ENCODE data around the gene RPL22. TPM values are rescaled to one million over a fixed set of nuclear protein-coding genes. Genes with fewer than 3 reads are reported as not detected.

The RPL22 gene
- total and polyA plus RNA-seq, 2 of the 13 experiments (the other 11 are each of a cell fraction or from before 2014, with no cell fraction given): 214 to 545 TPM

DNA sequence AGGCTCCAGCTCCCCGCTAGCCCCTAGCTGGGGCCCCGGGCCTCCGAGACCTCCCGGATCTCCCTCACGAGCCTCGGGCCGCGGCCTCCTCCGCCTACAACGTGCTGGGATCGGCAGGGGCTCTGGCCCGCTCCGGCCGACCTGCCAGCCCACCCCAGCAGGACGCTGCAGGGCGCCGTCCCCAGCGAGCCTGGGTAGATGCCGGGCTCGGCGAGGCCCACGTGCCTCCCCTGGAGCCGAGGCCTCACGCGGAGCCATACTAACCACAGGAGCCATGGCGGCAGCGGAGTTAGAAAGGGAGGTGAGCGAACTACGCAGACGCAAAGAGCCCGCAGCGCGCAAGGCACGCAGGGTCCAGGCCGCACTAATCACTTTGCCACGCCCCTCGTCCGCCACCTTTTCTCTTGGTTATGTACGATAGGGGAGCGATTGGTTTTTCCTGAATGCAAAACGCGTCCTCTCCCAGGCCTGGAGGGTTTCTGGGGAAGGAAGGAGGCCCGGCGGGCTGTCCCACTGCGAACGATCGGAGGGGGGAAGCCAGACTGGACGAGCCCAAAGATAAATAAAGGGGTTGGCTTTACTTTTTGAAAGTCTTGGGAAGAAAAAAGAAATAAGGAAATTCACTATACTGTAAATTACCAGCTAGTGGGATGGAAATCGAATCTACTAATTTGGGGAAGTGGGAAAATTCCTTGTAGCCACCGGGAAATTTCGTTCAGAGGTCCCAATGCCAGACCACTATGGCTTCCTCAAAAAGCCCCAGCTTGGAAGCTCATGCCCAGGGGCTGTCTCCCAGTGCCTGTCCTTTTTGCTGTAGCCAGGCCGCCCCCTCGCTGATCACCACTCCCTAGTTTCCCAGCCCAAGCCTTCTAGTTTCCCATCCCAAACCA, at the start of gene RPL22 (continued):
- TF ChIP-seq, protein P1, sequence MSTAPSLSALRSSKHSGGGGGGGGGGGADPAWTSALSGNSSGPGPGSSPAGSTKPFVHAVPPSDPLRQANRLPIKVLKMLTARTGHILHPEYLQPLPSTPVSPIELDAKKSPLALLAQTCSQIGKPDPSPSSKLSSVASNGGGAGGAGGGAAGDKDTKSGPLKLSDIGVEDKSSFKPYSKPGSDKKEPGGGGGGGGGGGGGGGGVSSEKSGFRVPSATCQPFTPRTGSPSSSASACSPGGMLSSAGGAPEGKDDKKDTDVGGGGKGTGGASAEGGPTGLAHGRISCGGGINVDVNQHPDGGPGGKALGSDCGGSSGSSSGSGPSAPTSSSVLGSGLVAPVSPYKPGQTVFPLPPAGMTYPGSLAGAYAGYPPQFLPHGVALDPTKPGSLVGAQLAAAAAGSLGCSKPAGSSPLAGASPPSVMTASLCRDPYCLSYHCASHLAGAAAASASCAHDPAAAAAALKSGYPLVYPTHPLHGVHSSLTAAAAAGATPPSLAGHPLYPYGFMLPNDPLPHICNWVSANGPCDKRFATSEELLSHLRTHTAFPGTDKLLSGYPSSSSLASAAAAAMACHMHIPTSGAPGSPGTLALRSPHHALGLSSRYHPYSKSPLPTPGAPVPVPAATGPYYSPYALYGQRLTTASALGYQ (CRISPR knock-in tag; IDR thresholded peaks at IDR 0.05): peak; percentile 87
- TF ChIP-seq, protein P2, sequence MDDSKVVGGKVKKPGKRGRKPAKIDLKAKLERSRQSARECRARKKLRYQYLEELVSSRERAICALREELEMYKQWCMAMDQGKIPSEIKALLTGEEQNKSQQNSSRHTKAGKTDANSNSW (CRISPR knock-in tag; IDR thresholded peaks at IDR 0.05; ENCODE audit: borderline replicate concordance): 0 out of 2 replicates have a peak, but pooled peaks have one; percentile 15
- peak; percentile 82 for TF ChIP-seq FOXM1 (CRISPR knock-in tag; IDR thresholded peaks at IDR 0.05)
- TF ChIP-seq, protein P3, sequence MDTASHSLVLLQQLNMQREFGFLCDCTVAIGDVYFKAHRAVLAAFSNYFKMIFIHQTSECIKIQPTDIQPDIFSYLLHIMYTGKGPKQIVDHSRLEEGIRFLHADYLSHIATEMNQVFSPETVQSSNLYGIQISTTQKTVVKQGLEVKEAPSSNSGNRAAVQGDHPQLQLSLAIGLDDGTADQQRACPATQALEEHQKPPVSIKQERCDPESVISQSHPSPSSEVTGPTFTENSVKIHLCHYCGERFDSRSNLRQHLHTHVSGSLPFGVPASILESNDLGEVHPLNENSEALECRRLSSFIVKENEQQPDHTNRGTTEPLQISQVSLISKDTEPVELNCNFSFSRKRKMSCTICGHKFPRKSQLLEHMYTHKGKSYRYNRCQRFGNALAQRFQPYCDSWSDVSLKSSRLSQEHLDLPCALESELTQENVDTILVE (CRISPR knock-in tag; IDR thresholded peaks at IDR 0.05): no peak; the same call in none of the 2 replicates
- 0 out of 2 replicates have a peak, but pooled peaks have one; percentile 44 for TF ChIP-seq MTA3 (CRISPR knock-in tag; IDR thresholded peaks at IDR 0.05)
- TF ChIP-seq, protein P4, sequence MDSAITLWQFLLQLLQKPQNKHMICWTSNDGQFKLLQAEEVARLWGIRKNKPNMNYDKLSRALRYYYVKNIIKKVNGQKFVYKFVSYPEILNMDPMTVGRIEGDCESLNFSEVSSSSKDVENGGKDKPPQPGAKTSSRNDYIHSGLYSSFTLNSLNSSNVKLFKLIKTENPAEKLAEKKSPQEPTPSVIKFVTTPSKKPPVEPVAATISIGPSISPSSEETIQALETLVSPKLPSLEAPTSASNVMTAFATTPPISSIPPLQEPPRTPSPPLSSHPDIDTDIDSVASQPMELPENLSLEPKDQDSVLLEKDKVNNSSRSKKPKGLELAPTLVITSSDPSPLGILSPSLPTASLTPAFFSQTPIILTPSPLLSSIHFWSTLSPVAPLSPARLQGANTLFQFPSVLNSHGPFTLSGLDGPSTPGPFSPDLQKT (CRISPR knock-in tag; IDR thresholded peaks at IDR 0.05; ENCODE audit: borderline replicate concordance): no peak
- TF ChIP-seq, protein P5, sequence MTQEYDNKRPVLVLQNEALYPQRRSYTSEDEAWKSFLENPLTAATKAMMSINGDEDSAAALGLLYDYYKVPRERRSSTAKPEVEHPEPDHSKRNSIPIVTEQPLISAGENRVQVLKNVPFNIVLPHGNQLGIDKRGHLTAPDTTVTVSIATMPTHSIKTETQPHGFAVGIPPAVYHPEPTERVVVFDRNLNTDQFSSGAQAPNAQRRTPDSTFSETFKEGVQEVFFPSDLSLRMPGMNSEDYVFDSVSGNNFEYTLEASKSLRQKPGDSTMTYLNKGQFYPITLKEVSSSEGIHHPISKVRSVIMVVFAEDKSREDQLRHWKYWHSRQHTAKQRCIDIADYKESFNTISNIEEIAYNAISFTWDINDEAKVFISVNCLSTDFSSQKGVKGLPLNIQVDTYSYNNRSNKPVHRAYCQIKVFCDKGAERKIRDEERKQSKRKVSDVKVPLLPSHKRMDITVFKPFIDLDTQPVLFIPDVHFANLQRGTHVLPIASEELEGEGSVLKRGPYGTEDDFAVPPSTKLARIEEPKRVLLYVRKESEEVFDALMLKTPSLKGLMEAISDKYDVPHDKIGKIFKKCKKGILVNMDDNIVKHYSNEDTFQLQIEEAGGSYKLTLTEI (CRISPR knock-in tag; conservative IDR thresholded peaks at IDR 0.05): no peak
- peak; percentile 56; the same call in 1 of the 2 replicates for TF ChIP-seq ZNF816 (CRISPR knock-in tag; IDR thresholded peaks at IDR 0.05; ENCODE audit: borderline replicate concordance)
- peak; percentile 77 for TF ChIP-seq BCL6 (CRISPR knock-in tag; IDR thresholded peaks at IDR 0.05)
- TF ChIP-seq, protein P6, sequence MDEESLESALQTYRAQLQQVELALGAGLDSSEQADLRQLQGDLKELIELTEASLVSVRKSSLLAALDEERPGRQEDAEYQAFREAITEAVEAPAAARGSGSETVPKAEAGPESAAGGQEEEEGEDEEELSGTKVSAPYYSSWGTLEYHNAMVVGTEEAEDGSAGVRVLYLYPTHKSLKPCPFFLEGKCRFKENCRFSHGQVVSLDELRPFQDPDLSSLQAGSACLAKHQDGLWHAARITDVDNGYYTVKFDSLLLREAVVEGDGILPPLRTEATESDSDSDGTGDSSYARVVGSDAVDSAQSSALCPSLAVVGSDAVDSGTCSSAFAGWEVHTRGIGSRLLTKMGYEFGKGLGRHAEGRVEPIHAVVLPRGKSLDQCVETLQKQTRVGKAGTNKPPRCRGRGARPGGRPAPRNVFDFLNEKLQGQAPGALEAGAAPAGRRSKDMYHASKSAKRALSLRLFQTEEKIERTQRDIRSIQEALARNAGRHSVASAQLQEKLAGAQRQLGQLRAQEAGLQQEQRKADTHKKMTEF (CRISPR knock-in tag; IDR thresholded peaks at IDR 0.05): peak; percentile 86
- peak; percentile 88 for TF ChIP-seq ARHGAP35 (CRISPR knock-in tag; IDR thresholded peaks at IDR 0.05; ENCODE audit: borderline replicate concordance)
- peak; percentile 81; the same call in 1 of the 2 replicates for TF ChIP-seq ZNF678 (CRISPR knock-in tag; IDR thresholded peaks at IDR 0.05)
- TF ChIP-seq PRMT3 (CRISPR knock-in tag; IDR thresholded peaks at IDR 0.05; ENCODE audit: borderline replicate concordance, low read depth): peak; percentile 27; the same call in 1 of the 2 replicates
- TF ChIP-seq, protein P7, sequence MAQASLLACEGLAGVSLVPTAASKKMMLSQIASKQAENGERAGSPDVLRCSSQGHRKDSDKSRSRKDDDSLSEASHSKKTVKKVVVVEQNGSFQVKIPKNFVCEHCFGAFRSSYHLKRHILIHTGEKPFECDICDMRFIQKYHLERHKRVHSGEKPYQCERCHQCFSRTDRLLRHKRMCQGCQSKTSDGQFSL (CRISPR knock-in tag; IDR thresholded peaks at IDR 0.05): peak; percentile 62
- TF ChIP-seq ZNF331 (CRISPR knock-in tag; IDR thresholded peaks at IDR 0.05): no peak; the same call in none of the 2 replicates
- peak; percentile 69; the same call in 1 of the 2 replicates for TF ChIP-seq ZNF558 (CRISPR knock-in tag; IDR thresholded peaks at IDR 0.05; ENCODE audit: borderline replicate concordance)
- TF ChIP-seq, protein P8, sequence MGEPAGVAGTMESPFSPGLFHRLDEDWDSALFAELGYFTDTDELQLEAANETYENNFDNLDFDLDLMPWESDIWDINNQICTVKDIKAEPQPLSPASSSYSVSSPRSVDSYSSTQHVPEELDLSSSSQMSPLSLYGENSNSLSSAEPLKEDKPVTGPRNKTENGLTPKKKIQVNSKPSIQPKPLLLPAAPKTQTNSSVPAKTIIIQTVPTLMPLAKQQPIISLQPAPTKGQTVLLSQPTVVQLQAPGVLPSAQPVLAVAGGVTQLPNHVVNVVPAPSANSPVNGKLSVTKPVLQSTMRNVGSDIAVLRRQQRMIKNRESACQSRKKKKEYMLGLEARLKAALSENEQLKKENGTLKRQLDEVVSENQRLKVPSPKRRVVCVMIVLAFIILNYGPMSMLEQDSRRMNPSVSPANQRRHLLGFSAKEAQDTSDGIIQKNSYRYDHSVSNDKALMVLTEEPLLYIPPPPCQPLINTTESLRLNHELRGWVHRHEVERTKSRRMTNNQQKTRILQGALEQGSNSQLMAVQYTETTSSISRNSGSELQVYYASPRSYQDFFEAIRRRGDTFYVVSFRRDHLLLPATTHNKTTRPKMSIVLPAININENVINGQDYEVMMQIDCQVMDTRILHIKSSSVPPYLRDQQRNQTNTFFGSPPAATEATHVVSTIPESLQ (CRISPR knock-in tag; conservative IDR thresholded peaks at IDR 0.05): no peak
